Left colon (tissue), 2 donors: ENCODE results near the gene CYTH1. TPM values are rescaled to one million over a fixed set of nuclear protein-coding genes. Genes with fewer than 3 reads are reported as not detected.
"Not testable (repeated sequence)": the region's sequence is repeated elsewhere in the genome, so short reads cannot be mapped to it uniquely, and the experiment has no call there.

Experiments
- ATAC-seq: fragments of 200-7000 bp; cut with Tn5 transposase; one replicate; pipeline ENCODE4 v1.9.1; 2020; ENCODE audit warnings: mild to moderate bottlenecking, moderate library complexity
- DNase-seq, 2 donors: peaks; one replicate each; pipeline ENCODE4 v3.0.0-alpha.2; 2020
- intact Hi-C, 2 donors: fragments of 100-400 bp; cut with DNase I in 1 of 2; cut with micrococcal nuclease in 1 of 2; formaldehyde crosslinking; loops; one replicate each; pipeline versions ENCODE4 v1.11.2 to v1.14.0; 2022; cut with DNase I, micrococcal nuclease
- total RNA-seq, 2 donors: library from RNA; stranded (reverse); fragmentation: NEBNext Ultra II Directional; extraction: Animal tissue kit (Norgen Biotek cat#: 25700); gene quantifications; one replicate each; pipeline ENCODE4 v1.2.1, GENCODE V29; 2021
- donor health status: DM: no; HTN: no; CAD: no.
- donor health status: DM: yes; HTN: yes; CAD: no.

Gene CYTH1
- total RNA-seq, 2 donors from 2014 or later = 70.6 to 79.0 TPM

DNA sequence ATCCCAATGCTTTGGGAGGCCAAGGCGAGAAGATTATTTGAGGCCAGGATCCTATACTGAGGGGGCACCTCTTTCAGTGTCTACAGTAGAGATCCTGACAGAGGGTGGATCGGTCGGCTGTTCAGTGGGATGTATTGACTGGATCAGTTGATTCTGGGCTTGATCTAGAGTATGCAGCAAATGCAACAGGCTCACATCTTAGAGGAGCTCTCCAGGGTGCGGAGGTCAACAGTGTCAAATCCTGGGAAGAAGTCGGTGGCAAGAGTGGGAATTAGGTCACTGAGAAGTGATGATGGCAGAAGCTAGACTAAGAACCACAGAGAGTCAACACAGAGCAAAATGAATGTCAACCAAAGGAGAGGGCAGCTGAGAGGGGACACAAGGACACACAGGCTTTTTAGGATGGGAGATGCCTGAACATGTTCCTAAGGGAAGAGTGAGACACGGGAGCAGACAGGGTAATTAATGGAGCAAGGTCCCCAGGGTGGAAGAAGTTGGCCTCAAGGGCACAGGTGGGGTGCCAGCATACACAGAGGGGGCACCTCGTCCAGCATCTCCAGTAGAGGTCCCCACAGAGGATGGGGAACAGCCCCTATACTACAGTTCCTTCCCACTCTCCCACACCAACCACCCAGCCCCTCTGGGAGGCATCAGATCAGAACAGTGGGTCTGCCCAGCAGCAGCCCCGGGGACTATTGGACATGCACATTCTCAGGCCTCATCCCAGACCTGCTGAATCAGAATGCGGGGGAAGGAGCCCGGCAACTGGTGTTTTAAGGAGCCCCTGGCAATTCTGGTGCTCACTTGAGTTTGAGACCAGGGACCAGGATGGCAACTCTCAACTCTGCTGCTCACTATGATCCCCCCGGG, 10.0 kb upstream of the CYTH1 start:
- intact Hi-C loops = no loop called here
- ATAC-seq (no peak), DNase-seq (no peak)

DNA sequence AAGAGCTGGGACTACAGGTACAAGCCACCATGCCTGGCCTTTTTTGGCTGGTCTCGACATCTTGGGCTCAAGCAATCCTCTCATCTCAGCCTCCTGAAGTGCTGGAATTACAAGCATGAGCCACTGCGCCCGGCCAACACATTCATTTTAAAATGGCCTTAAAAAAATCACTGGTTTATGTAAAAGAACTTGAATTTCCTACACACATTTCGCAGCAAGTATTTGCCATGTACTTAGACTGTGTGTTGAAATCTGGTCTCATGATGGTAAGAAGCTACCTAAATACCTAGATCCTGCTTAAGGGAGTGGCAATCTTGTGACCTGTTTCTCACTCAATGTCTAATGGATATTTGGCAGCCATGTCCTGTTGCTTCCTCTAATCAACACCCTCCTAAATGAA, 8.5 kb upstream of the CYTH1 start:
- intact Hi-C loops = no loop called here
- DNase-seq (no peak), ATAC-seq (no peak)

DNA sequence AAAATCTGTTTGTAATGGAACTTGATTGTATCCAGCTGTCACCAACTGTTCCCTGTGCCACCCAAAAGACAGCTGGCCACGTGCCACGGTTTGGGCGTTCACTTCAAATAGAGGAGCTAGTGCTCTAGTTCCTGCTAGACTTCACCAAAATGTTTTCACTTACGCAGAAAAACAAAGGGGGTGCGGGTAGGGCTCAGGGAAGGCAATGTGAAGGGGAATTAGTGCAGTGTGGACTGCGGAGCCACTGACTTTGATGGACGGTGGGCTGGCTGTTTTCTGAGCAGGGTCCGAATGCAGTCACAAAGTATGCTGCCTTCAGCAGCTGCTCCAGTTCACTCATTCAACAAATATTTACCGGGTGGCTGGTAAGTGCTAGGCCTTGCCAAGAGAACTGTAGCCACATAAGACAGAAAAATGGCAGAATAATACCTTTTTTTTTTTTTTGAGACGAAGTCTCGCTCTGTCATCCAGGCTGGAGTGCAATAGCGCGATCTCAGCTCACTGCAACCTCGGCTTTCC, 7.6 kb upstream of the CYTH1 start:
- ATAC-seq (peak; percentile 81), DNase-seq (peak; percentile 84 to 91)
- intact Hi-C loops = no loop called here

DNA sequence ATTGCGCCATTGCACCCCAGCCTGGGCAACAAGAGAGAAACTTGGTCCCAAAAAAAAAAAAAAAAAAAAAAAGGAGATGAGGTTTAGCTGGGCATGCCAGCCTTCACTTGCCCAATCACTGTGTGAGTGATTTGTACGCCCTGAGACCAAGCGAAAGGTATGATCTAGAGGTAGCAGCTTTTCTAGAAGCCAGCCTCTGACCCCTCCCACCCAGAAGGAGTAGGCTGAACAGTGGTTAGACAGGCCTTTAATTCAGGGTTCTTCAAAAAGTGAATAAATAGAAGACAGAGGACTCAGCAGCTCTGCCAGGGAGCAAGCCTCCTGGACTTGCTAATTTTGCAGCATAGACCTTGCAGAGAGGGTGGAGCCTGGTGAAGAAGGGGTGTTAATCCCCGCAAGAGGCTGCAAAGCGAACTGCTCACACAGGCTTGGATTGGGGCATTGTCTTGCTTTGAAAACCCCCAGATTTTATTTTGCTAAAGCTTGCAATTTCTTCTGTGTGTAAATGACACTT, 7.1 kb upstream of the CYTH1 start:
- intact Hi-C loops = no loop called here
- DNase-seq (no peak), ATAC-seq (peak; percentile 31)

DNA sequence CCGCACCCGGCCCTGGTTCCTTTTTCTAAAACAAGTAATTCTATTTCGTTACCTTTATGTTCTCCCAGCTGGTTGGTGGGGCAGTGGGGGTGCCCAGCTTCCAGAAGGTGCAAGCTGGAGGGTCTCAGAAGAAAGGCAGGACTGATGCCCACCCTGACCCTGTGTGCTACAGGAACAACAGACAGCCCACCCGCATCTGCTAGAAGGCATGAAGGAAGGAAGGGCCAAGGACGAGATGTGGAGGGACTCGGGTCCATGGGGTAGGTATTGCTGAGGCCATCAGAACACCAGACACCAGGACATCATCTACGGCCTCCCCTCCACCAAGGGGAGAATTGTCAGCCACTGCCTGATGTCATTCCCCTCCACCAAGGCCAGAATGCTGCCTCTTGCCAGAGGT, 6.4 kb upstream of the CYTH1 start:
- DNase-seq (no peak), ATAC-seq (no peak)
- intact Hi-C loops = no loop called here

DNA sequence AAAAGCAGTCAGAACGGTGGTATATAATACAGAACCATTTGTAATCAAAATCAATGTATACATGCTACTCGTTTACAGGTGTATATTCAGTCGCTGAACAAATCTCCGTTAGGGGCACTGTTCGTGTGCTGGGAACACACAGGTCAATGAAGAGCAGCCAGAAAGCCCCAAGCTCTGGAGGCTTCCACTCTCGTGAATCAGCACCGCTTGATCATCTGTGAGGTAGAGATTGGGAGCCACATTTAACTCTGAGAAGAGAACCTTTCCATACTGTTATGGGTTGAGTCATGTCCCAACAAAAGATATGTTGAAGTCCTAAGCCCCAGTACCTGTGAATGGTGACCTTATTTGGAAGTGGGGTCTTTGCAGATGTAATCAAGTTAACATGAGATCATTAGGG, 5.4 kb upstream of the CYTH1 start:
- intact Hi-C loops = no loop called here
- DNase-seq (no peak), ATAC-seq (no peak)

DNA sequence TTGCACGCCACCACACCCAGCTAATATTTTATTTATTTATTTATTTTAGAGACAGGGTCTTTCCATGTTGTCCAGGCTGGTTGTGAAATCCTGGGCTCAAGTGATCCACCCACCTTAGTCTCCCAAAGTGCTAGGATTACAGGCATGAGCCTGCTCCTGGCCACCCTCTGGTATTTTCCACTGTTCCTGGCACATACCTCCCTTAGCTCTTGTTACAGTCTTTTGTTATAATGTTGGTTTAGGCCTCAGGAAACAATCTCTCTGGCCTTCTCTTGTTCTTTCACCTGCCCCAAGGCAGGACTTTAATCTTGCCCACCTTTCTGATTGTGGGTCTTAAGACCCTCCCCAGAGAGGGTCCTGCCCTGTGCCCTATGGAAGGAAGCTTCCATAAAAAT, 3.6 kb upstream of the CYTH1 start:
- intact Hi-C loops = no loop called here
- ATAC-seq (no peak), DNase-seq (no peak)

DNA sequence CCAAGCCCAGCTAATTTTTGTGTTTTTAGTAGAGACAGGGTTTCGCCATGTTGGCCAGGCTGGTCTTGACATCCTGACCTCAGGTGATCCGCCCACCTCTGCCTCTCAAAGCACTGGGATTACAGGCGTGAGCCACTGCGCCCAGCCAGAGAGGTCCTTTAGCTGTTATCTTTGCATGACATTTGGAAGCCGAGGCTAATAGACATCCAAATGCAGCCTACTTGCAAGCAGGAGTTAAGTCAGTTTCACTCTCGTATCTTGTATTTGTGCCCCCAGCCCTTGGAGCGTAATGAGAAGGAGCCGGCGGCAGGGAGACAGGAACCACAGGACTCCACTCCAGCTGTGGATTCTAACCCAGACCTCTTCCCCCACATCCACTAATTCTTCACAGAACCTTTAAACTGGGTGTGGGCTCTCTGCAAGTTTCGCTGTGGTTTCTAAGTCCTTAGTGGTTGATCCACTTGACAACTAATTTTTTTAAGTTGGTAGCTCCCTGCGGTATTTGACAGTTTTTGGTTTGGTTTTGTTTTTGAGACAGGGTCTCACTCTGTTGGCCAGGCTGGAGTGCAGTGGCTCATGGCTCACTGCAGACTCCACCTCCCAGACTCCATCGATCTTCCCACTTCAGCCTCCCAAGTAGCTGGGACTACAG, 3.1 kb upstream of the CYTH1 start:
- DNase-seq (no peak), ATAC-seq (no peak)
- intact Hi-C loops = no loop called here

DNA sequence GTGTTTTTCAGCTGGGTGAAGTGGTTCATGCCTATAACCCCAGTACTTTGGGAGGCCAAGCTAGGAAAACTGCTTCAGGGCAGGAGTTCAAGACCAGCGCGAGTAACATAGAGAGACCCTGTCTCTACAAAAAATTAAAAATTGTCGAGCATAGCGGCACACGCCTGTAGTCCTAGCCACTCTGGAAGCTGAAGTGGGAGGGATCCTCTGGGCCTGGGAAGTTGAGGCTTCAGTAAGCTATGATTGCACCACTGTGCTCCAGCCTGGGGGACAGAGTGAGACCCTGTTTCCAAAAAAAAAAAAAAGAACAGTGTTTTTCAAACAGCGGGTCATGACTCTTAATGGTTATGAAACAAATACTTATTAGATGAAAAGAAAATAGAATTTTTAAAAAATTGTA, 2.3 kb upstream of the CYTH1 start:
- no peak for ATAC-seq
- no peak for DNase-seq
- intact Hi-C loops = no loop called here

DNA sequence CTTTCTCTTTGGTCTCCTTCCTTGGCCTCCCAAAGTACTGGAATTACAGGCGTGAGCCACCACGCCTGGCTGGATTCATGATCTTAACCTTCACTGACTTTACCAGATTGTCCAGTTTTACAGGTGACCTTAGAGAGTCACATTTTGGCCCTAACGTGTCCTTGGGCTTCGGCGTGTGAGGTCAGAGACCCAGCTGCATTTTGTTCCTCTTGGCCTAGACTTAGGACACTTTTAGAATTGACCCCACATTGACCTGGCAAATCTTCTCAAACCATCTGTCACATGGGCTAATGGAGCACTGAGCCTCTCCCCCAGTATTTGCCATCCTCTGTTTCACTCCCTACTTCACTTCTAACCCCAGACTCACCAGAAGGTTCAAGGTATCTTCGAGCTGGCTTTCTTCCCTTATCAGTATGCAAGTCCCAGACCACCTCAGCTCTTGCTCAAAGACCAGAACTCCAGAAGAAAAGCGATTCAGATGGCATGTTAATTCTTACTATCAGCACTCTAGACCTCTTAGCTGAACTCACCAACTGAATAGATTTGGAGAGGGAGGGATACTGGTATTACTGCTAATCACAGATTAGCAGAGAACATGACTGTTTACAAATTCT, 1.7 kb upstream of the CYTH1 start:
- ATAC-seq = no peak
- no peak for DNase-seq
- intact Hi-C loops = no loop called here

DNA sequence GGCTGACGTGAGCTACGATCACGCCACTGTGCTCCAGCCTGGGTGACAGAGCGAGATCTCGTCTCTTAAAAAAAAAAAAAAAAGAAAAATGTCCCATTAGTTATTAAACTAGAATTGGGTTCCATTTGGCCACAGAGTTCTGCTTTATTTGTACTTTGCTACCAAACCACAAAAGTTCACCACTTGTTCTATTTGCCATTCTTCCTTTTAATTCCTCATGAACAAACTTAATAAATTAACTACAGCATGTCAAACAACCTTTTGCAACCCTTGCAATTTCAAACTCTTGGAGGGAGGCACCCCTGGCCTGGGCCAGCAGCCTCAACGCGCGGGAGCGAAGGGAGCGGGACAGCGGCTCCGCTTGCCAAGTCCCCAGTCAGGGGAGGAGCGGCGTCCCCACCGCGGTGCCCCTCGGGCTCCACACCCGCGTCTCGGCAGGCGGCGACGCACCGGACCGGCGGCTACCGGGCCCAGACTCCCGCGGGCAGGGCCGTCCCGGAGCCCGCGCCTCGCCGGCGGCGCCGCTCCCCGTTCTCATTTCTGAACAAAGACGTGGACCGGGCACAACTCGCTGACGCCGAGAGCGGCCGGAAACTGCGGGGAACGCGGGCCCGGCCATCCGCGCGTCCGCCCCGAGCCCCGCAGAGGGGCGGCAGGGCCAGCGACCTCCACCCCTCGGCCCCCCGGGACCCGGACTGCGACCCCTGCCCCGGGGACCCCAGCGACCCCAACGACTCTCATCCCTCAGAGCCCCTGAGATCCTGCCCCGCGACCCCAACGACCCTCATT, 775 bp downstream of the CYTH1 start:
- intact Hi-C loops = no loop called here
- peak; percentile 21 for ATAC-seq
- DNase-seq = peak; percentile 40 to 61

DNA sequence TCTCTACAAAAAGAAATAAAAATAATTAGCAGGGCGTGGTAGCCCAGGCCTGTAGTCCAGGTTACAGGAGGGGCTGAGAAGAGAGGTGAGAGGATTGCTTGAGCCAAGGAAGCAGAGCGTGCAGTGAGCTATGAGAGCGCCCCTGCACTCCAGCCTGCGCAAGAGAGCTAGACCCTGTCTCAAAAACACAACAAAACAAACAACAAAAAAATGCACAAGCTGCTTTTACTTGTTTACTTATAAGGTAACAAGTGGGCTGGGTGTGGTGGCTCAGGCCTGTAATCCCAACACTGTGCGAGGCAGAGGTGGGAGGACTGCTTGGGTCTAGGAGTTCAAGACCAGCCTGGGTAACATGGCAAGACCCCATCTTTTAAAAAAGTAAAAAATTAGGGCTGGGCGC, 1.7 kb downstream of the CYTH1 start:
- DNase-seq = no peak
- intact Hi-C loops = no loop called here

DNA sequence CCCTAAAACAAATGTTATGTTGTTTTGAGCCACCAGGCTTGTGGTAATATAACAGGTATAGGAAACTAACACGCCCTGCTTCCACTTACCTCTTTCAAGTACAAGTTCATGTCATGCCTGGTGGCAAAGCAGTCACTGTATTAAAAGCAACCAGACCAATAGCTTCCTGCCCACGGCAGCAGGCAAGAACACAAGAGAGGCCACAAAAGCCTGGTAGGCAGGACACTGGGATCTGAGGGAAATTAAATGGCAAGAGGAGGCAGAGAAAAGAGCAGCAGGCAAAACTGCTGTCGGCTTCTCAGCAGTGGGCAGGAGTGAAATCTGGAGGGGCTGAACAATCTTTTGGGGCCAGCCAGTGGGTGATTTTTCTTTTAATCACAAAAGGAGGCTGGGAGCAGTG, 2.2 kb downstream of the CYTH1 start:
- no peak for DNase-seq
- intact Hi-C loops = no loop called here
- ATAC-seq = no peak

More for the DNA sequence above, 1.7 kb downstream of the CYTH1 start:
- no peak for ATAC-seq

DNA sequence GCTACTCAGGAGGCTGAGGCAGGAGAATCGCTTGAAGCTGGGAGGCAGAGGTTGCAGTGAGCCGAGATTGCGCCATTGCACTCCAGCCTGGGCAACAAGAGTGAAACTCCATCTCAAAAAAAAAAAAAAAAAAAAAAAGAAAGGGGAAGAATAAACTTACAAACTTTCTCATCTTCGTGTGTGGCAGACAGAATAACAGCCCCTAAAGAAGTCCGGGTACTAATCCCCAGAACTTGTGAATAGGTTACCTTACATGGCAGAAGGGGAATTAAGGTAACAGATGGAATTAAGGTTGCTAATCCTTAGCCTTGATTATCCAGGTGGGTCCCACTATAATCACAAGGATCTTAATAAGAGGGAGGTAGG, 2.8 kb downstream of the CYTH1 start:
- intact Hi-C loops, DNase-seq, ATAC-seq: not testable (repeated sequence)

DNA sequence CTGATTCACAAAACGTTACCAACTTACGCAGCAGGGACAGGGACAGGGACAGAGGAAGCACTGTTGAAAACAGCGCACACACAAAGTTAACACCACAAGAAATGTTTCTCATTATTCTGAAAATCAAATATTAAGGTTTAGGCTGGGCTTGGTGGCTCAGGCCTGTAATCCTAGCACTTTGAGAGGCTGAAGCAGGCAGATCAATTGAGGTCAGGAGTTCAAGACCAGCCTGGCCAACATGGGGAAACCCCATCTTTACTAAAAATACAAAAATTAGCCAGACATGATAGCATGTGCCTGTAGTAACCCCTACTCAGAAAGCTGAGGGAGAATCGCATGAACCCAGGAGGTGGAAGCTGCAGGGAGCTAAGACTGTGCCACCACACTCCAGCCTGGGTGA, 4.2 kb downstream of the CYTH1 start:
- intact Hi-C loops = no loop called here
- ATAC-seq = no peak

DNA sequence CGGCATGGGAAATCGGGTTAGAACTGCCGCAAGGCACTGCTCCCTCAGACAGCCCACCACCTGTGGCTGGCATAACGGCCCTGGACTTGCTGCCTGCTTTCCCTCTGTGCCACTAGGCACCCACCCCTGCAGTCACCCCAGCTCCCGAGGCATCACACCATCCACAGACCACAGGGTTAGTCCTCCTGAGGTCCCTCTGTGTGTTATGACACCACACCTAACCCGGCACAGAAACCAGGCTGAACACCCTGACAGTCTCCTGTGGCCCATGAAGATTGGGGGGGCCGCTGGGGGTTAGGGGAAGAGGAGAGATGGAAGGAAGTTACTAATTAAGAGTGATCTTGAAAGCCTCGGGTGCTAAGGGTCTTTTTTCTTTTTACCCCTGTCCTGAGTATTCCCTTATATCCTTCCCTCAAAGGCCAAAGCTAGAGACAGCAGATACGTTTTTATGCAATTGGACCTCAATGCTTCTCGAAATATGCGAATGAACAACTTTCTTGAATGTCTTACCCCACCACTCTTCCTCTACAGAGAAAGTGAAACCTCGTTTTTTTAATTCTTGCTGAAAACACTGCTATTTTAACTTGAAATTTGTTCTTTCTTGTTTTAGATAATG, 7.0 kb downstream of the CYTH1 start:
- intact Hi-C loops = no loop called here
- ATAC-seq (peak; percentile 12), DNase-seq (peak in 1 of 2 donors; percentile 38)

More for the DNA sequence above, 4.2 kb downstream of the CYTH1 start:
- no peak for DNase-seq

DNA sequence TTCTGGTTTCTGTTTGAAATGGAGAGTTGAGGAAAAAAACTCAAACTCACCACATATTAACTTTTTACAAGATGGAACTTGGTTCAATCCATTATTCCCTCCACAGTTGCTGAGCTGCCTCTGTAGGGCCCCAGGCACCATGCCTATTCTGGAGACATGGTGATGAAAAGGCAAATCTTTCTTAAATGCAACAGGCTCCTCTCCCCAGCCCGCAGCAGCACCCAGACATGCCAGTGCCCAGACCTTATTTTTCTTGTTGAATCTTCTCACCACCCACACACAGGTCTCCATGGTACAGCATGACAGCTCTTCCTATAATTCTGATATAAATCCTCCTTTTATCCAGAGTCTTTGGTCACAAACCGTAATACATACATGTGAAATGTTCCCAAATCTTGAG, 7.6 kb downstream of the CYTH1 start:
- intact Hi-C loops = no loop called here
- ATAC-seq (no peak), DNase-seq (no peak)

DNA sequence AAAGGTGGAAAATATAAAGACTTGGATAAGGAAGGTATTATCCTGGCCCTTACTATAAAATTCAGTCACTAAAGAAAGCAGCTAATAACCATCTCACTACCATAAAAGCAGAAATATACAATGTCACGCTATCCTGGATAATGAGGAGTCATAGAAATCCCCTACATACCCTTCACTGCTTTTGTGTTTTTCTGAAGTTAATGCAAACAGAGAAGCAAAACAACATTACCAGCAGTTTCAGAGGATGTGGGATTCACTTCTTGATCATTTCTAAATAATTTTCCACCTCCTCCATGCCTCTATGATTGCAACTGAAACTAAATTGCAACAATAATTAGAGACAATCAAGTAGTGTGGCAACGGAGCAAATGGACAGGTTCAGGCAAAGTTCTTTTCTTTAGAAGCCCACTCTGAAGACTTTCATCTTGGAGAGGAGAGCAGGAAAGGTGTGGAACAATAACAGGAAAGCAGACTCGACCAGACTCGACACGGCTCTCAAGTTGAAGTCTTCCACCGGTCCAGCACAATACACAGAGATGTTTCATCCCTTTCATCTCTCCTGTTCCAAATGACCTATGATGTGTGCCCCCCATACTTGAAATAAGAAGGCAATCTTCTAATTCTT, 10.2 kb downstream of the CYTH1 start:
- no peak for DNase-seq
- intact Hi-C loops = no loop called here
- no peak for ATAC-seq
